Measurements from ENCODE around the gene TUBG2. TPM values are rescaled to one million over a fixed set of nuclear protein-coding genes. Genes with fewer than 3 reads are reported as not detected.

Gene TUBG2
- polyA plus RNA-seq, 1 of the 3 experiments (the other 2 are of a cell fraction) = 33.9 TPM

DNA sequence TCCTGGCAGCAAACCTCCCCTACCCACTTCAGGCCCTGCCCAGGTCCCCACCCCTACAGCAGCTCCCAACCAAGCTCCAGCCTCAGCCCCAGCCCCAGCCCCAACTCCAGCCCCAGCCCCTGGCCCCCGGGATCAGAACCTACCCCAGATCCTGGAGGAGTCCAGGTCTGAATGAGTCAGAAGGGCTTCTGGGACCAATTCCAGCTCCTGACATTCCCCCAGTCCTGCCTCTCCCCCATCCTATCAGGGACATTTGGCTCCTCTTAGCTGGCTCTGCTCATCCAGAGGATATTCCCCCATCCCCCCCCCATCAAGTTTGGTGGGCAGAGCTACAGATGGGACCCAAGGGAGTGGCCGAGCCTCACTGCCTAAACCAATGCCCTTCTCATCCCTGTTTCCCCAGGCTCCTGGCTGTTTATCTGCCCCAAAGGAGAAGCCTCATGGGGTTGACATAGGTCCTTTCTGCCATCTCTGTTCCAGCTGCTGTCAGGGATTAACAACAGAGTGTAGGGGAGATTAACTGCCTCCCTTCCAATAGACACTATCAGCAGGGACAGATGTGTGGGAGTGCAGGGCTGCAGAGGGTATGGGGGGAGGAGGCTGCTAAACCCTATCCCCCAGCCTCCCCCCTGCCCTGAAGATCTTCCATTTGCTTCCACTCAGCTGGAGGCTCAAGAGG lies 39.8 kb downstream of the TUBG2 start:
- Histone ChIP-seq H3K27me3 (ENCODE audit: insufficient read depth) (no peaks in the 10 kb centered on the region), H2AFZ (ENCODE audit: low read depth) (no peak overlapping the region), H4K20me1 (ENCODE audit: insufficient read depth) (no peaks in the 10 kb centered on the region), H3K27ac (ENCODE audit: low read depth in 2 of 2, low read length in 1 of 2) (no peak overlapping the region; a peak in 1 of 4 replicates), H3K9me2 (no peaks in the 10 kb centered on the region), H3F3A (replicated peaks; ENCODE audit: insufficient read depth) (peaks cover 3% of the 10 kb centered on the region), H3K4me2 (peak overlapping the region; percentile 48; the same call in 1 of the 2 replicates), H3K79me2 (ENCODE audit: insufficient read depth) (no peaks in the 10 kb centered on the region), H3K9ac (no peak overlapping the region), H3K4me1 (ENCODE audit: control insufficient read depth in 1 of 2, insufficient read depth in 2 of 2, low read depth in 1 of 2, low read length in 1 of 2) (peaks cover 0 to 6% of the 10 kb centered on the region in 2 experiments; a peak in 2 of 4 replicates), H3K9me3 (no peaks in the 10 kb centered on the region), H3K4me3 (ENCODE audit: low read depth in 2 of 2, low read length in 1 of 2) (no peak overlapping the region), H3K36me3 (replicated peaks in 1 of 2; ENCODE audit: control insufficient read depth in 1 of 2, insufficient read depth in 2 of 2, low read length in 1 of 2) (peaks cover 10 to 50% of the 10 kb centered on the region in 2 experiments)
- TF ChIP-seq FOSL2 (IDR thresholded peaks at IDR 0.05; ENCODE audit: borderline replicate concordance, low read depth) (peak; percentile 62), NFIC (IDR thresholded peaks at IDR 0.05; ENCODE audit: borderline replicate concordance) (peak; percentile 69), POLR2AphosphoS5 (IDR thresholded peaks at IDR 0.05; ENCODE audit: low read depth, low read length) (peak; percentile 36; the same call in 1 of the 2 replicates)
- TF ChIP-seq, protein P1, sequence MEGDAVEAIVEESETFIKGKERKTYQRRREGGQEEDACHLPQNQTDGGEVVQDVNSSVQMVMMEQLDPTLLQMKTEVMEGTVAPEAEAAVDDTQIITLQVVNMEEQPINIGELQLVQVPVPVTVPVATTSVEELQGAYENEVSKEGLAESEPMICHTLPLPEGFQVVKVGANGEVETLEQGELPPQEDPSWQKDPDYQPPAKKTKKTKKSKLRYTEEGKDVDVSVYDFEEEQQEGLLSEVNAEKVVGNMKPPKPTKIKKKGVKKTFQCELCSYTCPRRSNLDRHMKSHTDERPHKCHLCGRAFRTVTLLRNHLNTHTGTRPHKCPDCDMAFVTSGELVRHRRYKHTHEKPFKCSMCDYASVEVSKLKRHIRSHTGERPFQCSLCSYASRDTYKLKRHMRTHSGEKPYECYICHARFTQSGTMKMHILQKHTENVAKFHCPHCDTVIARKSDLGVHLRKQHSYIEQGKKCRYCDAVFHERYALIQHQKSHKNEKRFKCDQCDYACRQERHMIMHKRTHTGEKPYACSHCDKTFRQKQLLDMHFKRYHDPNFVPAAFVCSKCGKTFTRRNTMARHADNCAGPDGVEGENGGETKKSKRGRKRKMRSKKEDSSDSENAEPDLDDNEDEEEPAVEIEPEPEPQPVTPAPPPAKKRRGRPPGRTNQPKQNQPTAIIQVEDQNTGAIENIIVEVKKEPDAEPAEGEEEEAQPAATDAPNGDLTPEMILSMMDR (IDR thresholded peaks at IDR 0.05) = no peak
- 36% methylated on average over 2 of the region's 2 CpGs for WGBS (ENCODE audit: low lambda C conversion rate)
- DNase-seq = peak; percentile 32
- ChIA-PET CTCF (interaction anchor here (0.7 to 4.7 kb wide), 5 partner anchors 22 to 969 kb away, joined by 3 to 26 read pairs (median 3); partner anchors contain the start of gene PSMC3IP), POLR2A (no interaction called here)

DNA sequence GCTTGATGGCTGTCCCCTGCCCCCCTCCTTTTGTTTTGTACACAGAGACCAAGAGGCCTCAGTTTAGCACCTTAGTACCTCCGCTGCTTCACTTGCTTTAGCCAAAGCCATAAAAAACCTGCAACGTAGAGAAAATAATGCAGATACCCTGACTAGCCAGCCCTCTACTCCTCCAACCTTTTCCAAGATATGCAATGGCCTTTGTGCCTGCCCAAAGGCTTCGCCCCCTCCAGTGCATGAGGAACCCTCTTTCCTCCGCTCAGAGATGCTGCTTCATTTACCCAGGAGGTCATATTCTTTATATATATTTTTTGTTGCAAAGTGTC lies 40.3 kb downstream of the TUBG2 start:
- CTCF ChIA-PET = interaction anchor here (1.0 to 4.7 kb wide), 3 partner anchors 19 to 125 kb away, joined by 3 to 26 read pairs (median 6); partner anchors contain the start of gene PSMC3IP
- no peaks in the 10 kb centered on the region for H3K9me2 ChIP-seq
- H3F3A ChIP-seq (replicated peaks; ENCODE audit: insufficient read depth) = peaks cover 3% of the 10 kb centered on the region

More for the DNA sequence above, 40.3 kb downstream of the TUBG2 start:
- H3K4me1 ChIP-seq (ENCODE audit: control insufficient read depth in 1 of 2, insufficient read depth in 2 of 2, low read depth in 1 of 2, low read length in 1 of 2) = peaks cover 0 to 6% of the 10 kb centered on the region in 2 experiments; a peak in 2 of 4 replicates
- no peak overlapping the region for H2AFZ ChIP-seq (ENCODE audit: low read depth)
- peaks cover 15 to 51% of the 10 kb centered on the region in 2 experiments for H3K36me3 ChIP-seq (replicated peaks in 1 of 2; ENCODE audit: control insufficient read depth in 1 of 2, insufficient read depth in 2 of 2, low read length in 1 of 2)
- WGBS (ENCODE audit: low lambda C conversion rate) = 98% methylated on average over 4 of the region's 4 CpGs
- H3K27me3 ChIP-seq (ENCODE audit: insufficient read depth) = no peaks in the 10 kb centered on the region
- TF ChIP-seq TEAD4 (IDR thresholded peaks at IDR 0.05; ENCODE audit: borderline replicate concordance, insufficient read depth) (no peak), POLR2AphosphoS5 (IDR thresholded peaks at IDR 0.05; ENCODE audit: low read depth, low read length) (no peak), MEF2A (IDR thresholded peaks at IDR 0.05; ENCODE audit: borderline replicate concordance, low read depth) (no peak)
- TF ChIP-seq, protein P2, sequence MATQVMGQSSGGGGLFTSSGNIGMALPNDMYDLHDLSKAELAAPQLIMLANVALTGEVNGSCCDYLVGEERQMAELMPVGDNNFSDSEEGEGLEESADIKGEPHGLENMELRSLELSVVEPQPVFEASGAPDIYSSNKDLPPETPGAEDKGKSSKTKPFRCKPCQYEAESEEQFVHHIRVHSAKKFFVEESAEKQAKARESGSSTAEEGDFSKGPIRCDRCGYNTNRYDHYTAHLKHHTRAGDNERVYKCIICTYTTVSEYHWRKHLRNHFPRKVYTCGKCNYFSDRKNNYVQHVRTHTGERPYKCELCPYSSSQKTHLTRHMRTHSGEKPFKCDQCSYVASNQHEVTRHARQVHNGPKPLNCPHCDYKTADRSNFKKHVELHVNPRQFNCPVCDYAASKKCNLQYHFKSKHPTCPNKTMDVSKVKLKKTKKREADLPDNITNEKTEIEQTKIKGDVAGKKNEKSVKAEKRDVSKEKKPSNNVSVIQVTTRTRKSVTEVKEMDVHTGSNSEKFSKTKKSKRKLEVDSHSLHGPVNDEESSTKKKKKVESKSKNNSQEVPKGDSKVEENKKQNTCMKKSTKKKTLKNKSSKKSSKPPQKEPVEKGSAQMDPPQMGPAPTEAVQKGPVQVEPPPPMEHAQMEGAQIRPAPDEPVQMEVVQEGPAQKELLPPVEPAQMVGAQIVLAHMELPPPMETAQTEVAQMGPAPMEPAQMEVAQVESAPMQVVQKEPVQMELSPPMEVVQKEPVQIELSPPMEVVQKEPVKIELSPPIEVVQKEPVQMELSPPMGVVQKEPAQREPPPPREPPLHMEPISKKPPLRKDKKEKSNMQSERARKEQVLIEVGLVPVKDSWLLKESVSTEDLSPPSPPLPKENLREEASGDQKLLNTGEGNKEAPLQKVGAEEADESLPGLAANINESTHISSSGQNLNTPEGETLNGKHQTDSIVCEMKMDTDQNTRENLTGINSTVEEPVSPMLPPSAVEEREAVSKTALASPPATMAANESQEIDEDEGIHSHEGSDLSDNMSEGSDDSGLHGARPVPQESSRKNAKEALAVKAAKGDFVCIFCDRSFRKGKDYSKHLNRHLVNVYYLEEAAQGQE (IDR thresholded peaks at IDR 0.05; ENCODE audit: low read depth, low read length) = no peak
- TF ChIP-seq, protein P3, sequence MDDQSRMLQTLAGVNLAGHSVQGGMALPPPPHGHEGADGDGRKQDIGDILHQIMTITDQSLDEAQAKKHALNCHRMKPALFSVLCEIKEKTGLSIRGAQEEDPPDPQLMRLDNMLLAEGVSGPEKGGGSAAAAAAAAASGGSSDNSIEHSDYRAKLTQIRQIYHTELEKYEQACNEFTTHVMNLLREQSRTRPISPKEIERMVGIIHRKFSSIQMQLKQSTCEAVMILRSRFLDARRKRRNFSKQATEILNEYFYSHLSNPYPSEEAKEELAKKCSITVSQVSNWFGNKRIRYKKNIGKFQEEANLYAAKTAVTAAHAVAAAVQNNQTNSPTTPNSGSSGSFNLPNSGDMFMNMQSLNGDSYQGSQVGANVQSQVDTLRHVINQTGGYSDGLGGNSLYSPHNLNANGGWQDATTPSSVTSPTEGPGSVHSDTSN (IDR thresholded peaks at IDR 0.05) = no peak
- no peak overlapping the region; a peak in 1 of 4 replicates for H3K27ac ChIP-seq (ENCODE audit: low read depth in 2 of 2, low read length in 1 of 2)
- POLR2A ChIA-PET = no interaction called here
- H3K4me2 ChIP-seq = no peak overlapping the region; the same call in 1 of the 2 replicates
- H3K4me3 ChIP-seq (ENCODE audit: low read depth in 2 of 2, low read length in 1 of 2) = no peak overlapping the region
- no peak overlapping the region for H3K9ac ChIP-seq
- no peaks in the 10 kb centered on the region for H3K79me2 ChIP-seq (ENCODE audit: insufficient read depth)
- no peaks in the 10 kb centered on the region for H4K20me1 ChIP-seq (ENCODE audit: insufficient read depth)
- no peak for DNase-seq
- H3K9me3 ChIP-seq = no peaks in the 10 kb centered on the region

All from SK-N-SH (cell line).